SH-SY5Y (cell line): ENCODE results near the gene DAB2.

ENCODE experiments used
- GATA2 ChIP-seq: IDR thresholded peaks from 2 replicates; pipeline ENCODE4 v1.6.1; 2011; ENCODE audit warnings: mild to moderate bottlenecking, low read depth, low read length
- GATA3 ChIP-seq: IDR thresholded peaks from 2 replicates; pipeline ENCODE4 v1.6.1; 2011; ENCODE audit warnings: low read depth, mild to moderate bottlenecking, low read length, moderate library complexity

DAB2 gene

DNA sequence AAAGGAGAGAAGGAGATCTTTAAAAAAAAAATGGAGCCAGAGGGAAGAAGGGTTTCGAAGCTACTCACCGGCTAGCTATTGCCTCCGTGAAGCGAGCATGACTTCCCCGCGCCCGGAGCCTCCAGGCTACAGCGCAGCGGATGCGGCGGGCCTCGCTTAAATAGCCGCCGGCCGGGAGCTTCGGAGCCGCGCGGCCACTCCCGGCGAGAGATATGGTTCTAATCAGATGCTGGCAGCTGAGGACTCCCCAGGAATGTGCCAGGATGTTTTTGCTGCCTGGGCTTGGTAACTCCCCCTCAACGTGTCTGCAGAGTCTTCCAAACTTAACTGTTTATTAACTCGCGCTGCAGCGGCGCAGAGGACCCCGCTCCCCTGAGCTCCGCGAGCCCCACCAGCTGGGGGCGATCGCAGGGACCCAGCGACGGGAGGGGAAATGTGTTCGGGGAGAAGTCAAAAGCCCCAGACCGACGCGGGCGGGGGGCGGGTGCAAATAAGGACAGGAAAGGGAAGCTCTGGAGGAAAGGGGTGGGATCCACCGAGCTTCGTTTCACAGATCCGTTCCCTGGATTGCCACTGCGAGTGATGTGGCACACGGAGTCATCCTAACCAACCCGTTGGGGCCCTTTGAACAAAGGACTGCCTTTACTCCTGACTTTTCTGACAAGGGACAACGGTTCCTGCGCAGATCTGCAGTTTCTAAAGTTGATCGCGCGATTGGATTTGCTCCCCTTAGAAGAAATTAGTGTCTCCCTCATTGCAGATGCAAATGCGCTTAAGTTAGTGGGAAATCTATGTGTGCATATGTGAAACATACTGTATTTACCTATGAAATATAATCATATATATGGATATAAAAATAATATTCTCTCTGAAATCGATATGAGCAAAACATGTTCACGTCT lies at the start of gene DAB2:
Gene DAB2 (minus strand): TSS at position 245 of the 902 bp plus-strand sequence. CDS start 30,660 bp downstream, outside the sequence.
- no peak for TF ChIP-seq GATA2

DNA sequence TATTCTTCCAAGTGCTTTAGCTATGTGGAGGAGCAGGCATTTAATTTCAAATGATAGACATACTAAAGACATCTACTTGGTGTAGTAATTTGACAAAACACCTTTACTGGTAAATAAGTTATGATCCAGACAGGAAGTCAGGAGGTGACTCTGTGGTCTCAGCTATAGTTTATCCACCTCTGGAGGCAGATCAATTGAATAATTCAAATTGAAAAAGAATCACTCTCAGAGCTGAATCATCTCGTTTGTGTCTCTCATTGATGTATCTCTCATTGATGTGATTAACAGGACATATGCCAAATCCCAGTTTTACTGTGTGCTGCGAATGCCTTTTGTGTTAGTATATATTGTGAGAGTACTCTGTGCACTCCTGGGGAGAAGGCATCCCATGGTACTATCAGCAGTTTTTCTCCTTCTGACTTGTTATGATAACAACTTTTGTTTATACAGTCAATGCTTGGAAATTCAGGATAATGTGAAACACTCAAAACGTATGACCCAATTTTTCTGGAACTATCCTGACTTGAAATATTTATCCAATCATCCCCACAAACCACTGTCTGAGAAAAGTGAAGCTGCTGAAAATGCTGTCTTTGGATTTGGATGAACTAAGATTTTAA lies 48.5 kb upstream of the DAB2 start:
- TF ChIP-seq GATA2 (no peak), GATA3 (no peak)

DNA sequence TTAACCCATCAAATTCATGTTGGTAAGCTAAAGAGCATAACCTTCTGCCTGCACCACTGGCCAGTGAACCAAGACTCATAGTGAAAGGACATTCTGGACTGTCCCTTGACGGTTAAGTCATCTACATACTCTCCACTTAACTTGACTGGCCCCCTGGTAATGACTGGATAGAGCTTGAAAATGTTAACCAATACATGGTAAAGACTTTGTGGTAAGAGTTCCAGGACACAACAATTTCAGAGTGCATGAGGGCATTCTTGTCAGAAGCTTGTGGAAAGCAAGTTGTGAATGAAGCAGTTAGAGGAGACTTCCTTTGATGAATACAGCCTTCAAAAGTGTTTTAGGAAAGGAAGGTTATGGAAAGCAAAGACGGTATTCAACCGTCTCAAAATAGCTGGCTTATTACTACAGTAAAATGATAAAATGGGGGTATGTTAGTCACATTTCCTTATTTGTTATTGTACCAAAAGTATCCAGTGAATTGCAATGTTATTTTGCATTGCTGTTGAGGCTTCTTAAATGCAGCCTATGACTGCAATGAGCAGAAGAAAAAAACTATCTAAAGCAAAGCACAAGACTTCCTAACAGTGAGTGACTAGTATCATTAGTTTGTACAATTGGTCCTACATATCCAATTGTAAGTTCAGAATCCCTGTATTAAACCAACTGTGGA lies 47.2 kb upstream of the DAB2 start:
- TF ChIP-seq GATA3 = no peak
- TF ChIP-seq GATA2 = no peak

DNA sequence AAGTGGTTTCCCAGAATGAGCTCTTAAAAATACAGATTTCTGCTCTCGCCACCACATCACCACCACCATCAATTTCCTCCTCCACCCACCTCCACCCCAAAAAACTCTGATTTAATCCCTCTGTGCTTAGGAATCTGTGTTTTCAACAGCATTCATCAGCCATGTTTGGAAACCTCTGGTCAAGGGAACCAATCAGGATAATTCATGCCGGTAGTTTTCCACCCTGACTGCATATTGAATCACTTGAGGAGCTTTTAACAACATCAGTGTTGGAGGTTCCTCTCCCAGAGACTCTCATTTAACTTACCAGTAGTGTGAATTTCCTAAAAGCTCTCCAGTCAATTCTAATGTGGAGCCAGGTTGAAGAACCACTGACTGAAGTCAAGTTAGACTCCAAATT lies 46.0 kb upstream of the DAB2 start:
- no peak for TF ChIP-seq GATA3
- no peak for TF ChIP-seq GATA2

DNA sequence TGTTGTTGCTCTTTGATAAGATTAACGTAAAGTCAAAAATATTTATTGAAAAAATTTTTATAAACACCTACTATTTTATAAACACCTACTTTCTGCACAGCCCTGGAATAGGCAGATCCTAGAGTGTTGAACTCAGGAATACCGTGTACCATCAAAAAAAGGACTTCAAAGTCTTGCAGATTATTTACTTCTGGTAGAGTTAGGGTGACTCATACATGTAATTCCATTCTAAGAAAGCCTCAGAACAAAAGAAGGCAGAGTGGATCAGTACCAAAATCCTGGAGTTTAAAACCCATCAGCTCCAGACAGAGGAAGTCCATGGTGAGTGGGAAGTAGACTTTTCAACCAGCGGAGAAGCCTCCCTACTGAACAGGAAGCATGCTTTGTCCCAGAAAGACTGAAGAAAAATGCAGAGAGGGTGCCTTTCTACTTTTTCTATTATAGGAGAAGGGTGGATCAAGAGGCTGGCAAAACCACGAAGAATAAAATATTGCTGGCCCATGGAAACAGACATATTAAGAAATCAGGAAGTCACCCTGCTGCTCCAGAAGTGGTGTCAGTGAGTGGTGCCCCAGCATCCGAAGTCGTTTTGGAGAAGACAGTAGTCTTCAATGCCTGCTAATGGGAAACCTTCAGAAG lies 45.1 kb upstream of the DAB2 start:
- TF ChIP-seq GATA2 (no peak), GATA3 (no peak)

DNA sequence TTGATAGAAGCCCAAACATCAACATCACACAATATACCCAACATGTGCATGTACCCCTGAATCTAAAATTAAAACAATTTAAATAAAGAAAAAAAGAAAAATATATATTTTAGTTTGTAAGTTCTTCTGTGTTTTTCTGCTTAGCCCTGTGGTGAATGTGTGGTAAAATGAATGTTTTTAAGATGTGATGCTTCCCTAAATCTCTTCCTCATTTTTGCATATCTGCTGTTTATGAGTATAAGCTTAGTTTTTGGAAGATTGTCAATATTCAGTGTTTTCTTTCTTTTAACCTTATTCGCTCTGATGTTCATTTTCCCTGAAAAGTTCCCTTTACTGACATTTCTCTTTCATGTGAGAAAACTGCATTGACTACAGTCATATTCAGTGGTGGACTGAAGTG lies 44.4 kb upstream of the DAB2 start:
- no peak for TF ChIP-seq GATA3

DNA sequence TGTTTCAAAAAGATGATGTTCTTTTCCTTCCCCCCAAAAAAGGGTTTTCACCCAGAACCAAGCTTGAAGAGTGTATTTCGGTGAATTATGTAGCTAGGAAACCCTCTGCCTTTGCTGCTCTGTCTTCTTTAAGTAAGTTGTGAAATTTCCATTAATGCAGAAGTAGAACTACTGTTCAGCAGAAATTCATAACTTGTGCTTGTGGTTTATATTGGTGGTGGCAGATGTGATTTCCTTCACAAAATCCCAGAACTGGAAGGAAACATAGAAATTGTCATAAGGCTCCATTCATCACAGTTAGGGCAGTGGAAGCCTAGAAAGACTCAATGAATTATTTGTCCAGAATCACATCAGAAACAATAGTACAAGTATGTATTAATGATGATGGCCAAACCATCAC lies 42.1 kb upstream of the DAB2 start:
- TF ChIP-seq GATA3 = no peak
- TF ChIP-seq GATA2 = no peak

DNA sequence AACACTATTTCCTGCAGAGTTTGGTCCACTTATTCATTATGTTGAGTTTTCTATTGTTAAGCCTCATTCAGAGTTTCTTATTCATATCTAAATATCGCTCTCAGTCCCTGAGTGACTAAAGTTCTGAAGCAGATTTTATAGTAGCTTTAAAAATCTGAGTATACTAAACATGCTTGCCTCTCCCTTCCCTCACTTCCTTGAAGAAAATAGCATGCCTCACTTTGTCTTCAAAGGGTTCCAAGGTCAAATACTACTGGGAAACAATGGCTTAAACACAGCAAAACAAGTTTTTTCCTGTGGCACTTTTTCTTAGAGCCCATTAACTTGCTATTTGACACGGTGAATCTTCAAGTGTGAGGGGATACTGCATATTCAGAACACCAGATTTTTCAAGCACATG lies 41.1 kb upstream of the DAB2 start:
- TF ChIP-seq GATA3 (no peak), GATA2 (no peak)

DNA sequence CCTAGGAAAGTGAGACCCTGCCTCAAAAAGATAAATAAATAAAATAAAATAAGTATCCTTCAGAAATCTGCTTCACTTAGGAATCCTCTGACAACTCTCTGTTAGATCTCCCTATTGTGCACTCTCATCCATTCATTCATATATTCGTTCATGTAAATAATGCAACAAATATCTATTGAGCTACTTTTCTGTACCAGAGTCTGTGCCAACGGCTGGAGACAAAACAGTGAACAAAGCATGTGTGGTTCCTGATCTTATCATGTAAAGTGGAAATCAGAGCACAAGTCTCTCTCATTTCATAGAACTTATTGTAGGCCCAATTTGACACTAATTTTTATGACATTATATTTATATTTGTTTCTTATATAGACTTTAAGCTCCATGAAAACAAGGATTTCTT lies 40.3 kb upstream of the DAB2 start:
- TF ChIP-seq GATA2 (no peak), GATA3 (no peak)

DNA sequence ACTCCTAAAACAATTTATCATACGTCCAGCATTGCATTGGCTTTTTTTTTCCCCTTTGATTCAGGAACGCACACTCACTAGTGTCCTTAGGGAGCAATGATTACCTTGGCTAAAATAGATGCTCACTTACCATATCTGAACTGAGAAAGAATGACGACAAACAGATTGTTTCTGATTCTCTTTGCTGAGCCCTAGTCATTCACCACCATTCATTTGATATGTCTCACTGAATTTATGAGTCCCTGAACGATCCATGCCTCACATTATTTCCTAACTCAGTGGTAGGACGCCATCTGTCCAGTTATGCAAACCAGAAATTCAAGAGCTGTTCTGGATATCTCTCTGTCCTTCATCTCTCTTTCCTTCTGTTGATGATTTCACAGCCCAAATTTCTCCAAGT lies 39.3 kb upstream of the DAB2 start:
- TF ChIP-seq GATA3 = no peak
- TF ChIP-seq GATA2 = no peak

DNA sequence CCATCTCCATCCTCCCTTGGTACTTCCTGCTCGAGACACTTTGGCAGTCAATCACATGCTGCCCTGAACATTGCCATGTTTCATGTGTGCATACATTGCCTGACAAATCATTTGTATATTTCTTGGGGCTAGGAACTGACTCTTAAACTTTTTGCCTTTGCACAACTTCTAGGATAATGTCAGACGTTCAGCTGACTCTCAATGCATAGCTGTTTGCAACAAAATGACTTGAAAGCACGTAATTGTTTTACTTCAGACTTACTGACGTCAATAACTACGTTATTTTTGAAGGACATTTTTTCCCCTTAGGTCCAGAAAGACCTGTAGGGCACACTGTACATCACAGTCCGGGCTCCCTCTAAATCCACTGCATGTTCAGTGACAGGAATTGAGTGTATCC lies 37.4 kb upstream of the DAB2 start:
- TF ChIP-seq GATA2 (no peak), GATA3 (no peak)

DNA sequence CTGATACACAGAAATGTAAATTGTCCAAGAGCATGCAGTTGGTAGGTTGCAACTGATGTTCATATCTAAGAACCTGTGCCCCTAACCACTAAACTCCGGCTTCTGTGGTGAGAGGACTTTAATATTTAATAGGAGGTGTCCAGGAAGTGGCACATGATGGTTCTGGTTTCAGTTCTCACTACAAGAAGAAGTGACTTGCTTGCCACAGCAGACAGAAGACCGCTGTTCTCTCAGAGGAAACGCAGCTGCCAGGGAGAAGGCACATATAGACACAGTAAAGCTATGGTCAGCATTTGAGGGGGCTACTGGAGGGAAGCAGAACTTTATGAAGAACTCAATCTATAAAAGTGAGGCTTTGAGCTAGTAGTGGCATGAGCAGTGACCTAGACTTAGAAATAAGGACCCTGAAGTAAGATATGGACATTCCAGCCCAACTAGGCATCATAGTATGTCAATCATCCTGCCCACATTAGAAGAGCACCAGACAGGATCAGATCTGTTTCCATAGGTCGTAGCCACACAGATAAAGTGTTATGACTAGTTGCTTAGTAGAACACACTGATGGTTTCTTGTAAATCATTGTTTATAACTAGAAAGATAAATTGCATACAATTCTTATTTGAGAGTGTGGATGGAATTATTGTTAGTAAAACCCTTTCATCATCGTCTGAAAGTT lies 36.4 kb upstream of the DAB2 start:
- no peak for TF ChIP-seq GATA2
- TF ChIP-seq GATA3 = no peak

DNA sequence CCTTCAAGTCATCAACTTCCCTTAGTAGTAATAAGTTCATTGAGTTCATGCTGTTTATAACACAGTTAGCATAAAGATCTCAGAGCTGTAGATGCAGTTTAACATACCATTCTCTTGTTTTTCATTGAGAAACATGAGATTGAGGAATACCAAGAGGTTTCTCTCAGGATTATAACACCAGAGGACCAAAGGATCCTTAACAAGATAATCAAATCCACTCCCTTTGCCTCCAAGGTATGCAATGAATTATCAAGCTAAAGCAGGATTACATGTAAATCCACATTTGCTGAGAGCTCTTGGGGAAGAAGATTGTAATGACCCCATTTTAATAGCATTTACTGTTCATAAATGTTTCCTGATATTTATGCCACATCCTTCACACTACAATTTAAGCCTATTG lies 35.1 kb upstream of the DAB2 start:
- TF ChIP-seq GATA2 = no peak
- TF ChIP-seq GATA3 = no peak

DNA sequence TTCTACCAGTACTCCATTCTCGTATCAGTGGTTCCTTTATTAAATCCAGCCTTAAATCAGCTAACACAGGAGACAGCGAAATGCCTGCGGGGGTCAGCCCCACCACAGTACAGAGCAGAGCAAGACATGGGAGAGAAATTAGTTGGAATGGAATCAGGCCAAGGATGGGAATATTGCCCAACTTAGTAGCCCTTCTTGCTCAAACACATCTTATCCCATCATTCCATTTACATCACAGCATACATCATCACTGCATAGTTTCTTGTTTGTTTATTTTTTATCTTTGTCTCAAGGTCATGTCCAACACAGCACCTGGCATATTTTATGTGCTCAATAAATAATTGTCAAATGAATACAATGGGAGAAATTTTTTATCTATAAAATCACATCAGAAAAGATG lies 34.3 kb upstream of the DAB2 start:
- no peak for TF ChIP-seq GATA2
- TF ChIP-seq GATA3 = no peak

DNA sequence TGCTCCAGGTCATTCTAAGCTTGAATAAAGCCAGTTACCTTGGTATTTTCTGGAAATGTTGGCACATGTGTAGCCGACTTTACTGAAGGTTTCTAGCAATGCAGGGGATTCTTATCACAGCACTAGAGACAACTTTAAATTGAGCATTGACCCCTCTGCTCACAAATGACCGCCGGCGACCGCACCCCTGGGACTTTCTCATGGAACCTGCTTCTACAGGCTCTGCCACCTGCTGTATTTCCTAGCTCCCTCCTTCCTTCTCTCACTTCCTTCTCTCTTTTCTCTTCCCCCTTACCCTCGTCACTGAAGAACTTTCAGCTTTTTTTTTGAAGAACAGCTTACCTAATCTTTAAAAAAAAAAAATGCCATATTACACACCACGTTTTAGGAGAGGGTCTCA lies 30.9 kb upstream of the DAB2 start:
- TF ChIP-seq GATA2 = no peak
- no peak for TF ChIP-seq GATA3
